ENCODE data around the gene PRPSAP1.

The PRPSAP1 gene

DNA sequence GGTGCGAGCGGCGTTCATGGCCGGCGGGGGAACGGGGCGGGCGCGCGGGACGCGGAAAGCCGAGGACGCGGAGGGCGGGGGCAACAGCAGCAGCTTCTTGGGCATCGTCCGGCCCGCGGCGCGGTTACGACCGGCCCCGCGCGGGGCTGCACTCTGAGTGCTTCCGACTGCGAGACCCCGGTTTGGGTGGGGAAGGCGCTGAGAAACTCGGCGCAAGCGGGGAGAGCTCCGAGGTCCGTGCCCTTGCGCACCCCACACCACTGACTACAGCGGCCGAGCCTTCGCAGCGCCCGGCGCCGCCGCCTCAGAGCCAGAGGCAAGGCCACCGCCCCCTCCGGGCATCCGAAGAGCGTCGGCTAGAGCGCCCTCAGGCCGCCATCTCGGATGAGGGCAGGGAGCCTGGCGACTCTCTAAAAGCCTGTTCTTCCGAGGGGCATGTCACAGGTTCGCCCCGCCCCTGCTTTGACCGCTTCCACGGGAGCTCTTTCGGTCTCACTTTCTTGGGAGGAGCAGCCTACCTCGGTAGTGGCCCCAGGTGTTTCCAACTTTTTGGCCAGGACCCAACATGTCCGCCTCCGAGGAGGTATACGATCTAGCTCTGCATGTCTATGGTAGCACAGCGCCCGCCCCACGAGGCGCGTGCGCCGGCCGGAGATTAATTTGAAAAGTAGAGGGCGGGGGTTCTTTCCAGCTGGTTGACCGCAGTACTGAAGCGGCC is at the start of gene PRPSAP1:
Gene PRPSAP1, minus strand, starts transcription at position 318 of the 718 bp plus-strand sequence. Its CDS starts 213 bp downstream, at position 105.
- peak; percentile 91 for DNase-seq

DNA sequence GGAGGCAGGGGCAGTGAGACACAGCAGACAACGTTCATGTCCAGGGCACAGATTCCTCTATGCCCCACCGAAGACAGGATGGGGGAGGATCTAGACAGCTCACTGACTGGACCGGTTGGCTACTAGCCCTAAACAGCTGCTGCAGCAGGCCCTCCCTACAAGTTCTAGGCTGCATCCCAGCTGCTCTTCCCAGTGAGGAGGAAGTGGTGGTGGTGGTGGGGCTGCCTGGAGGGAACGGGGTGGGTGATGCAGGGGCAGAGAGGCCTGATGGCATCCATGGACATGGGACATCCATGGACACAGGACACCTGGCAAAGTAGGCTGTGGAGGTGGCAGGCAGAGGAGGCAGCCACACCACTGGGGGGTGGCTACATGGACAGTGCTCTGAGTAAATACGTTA is 49.0 kb upstream of the PRPSAP1 start:
- no peak for DNase-seq

- DNase-seq: no peak
Measured at GRCh38 chr17:76399175-76400172, 45.8 kb upstream of the PRPSAP1 start.

- no peak for DNase-seq
Measured at GRCh38 chr17:76398523-76399174, 44.9 kb upstream of the PRPSAP1 start.

GRCh38 chr17:76397687-76398522 is 44.2 kb upstream of the PRPSAP1 start:
- peak; percentile 57 for DNase-seq

- no peak for DNase-seq
Measured at GRCh38 chr17:76397184-76397583, 43.5 kb upstream of the PRPSAP1 start.

DNA sequence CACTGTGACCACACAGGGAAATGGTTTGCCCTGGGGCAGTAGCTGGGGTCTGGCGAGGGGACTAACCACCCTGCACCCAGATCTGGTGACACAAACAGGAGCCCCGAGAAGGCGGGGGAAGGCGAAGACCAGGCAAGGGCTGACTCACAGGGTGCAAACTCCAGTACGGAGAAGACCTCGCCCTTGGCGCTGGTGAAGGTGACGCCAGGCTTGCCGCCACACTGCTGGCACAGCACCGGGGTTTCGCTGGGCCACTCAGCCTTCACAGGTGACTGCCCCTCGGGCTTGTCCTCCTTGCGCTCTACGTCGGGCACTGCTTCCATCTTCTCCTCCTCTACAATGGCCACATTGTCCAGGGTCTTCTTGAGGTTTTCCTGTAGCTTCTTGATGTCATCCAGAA is 42.3 kb upstream of the PRPSAP1 start:
- no peak for DNase-seq

- no peak for DNase-seq
Measured at GRCh38 chr17:76394166-76394565, 40.5 kb upstream of the PRPSAP1 start.

- no peak for DNase-seq
Measured at GRCh38 chr17:76391200-76391715, 37.5 kb upstream of the PRPSAP1 start.

GRCh38 chr17:76390003-76390421 is 36.3 kb upstream of the PRPSAP1 start:
- no peak for DNase-seq

DNA sequence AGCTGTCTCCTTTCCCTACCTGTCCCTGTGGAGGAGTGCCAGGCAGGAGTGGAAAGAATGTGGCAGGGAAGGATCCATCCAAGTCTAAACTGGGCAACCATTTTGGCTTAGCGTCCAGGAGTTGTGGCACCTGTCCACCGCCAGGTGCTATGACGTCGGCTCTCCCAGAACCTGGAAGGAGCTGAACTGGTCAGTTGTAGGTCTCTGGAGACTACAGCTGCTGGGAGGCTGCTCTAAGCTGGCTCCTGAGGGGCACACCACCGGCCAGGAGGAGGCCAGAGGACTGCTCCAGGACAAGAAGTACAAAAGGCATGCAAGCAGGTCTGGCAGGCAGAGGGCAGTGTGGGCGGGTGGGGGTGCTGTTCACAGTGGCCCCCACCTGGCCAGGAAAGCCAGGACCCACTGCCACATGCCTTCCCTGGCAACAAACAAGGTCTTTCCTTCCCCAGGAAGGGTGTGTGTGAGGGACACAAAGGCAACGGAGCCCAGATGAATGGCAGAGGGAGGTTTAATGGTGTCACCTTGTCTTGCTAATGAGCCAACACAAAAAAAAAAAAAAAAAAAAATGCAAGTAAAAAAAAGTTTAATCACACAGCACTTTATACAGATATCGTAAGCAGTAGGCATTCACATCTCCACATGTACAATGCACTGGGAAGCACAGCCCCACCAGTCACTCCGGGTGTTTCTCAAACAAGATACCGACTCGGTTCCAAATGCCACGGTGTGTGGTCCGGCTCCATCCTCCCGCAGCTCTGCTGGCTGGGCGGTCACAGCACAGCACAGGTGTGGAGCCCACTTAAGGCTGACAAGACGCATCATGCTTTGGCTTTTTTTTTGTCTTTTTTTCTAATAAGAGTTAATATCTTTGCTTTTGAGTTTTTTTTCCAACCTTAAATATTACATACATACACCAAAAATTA is 35.5 kb upstream of the PRPSAP1 start:
- no peak for DNase-seq

DNA sequence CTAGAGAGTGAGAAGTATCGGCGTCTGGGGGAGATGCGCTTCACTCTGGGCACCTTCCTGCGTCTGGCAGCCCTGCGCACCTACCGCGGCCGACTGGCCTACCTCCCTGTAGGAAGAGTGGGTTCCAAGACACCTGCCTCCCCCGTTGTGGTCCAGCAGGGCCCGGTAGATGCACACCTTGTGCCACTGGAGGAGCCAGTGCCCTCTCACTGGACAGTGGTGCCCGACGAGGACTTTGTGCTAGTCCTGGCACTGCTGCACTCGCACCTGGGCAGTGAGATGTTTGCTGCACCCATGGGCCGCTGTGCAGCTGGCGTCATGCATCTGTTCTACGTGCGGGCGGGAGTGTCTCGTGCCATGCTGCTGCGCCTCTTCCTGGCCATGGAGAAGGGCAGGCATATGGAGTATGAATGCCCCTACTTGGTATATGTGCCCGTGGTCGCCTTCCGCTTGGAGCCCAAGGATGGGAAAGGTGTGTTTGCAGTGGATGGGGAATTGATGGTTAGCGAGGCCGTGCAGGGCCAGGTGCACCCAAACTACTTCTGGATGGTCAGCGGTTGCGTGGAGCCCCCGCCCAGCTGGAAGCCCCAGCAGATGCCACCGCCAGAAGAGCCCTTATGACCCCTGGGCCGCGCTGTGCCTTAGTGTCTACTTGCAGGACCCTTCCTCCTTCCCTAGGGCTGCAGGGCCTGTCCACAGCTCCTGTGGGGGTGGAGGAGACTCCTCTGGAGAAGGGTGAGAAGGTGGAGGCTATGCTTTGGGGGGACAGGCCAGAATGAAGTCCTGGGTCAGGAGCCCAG is 33.5 kb upstream of the PRPSAP1 start:
- DNase-seq: no peak

DNA sequence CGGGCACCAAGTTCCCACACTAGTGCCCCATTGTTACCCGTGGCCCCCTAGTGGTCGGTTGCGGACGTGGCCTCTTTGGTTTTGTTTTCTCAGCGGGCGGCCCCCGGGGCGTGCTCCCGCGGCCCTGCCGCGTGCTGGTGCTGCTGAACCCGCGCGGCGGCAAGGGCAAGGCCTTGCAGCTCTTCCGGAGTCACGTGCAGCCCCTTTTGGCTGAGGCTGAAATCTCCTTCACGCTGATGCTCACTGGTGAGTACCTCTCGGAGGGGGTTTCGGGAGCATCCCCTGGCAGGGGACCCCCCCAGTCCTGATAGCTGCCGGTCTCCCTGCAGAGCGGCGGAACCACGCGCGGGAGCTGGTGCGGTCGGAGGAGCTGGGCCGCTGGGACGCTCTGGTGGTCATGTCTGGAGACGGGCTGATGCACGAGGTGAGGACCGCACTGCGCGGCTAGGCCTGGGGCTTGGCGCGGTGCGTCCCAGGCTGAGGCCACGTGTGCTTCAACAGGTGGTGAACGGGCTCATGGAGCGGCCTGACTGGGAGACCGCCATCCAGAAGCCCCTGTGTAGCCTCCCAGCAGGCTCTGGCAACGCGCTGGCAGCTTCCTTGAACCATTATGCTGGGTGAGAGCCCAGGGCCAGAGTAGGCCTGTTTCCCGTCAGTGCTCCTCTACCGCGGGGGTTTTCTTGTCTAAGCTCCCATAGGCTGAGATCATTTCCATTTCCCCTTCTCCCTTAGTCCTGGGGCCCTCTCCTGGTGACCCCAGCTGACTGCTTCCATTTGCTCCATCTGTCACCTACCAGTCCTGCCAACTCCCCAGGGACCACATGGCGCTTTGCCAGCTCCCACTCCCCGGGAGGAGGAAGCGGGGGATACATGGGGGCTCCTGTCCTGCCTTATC is 32.4 kb upstream of the PRPSAP1 start:
- peak; percentile 54 for DNase-seq

GRCh38 chr17:76384987-76385891 is 31.5 kb upstream of the PRPSAP1 start:
- DNase-seq: no peak

DNA sequence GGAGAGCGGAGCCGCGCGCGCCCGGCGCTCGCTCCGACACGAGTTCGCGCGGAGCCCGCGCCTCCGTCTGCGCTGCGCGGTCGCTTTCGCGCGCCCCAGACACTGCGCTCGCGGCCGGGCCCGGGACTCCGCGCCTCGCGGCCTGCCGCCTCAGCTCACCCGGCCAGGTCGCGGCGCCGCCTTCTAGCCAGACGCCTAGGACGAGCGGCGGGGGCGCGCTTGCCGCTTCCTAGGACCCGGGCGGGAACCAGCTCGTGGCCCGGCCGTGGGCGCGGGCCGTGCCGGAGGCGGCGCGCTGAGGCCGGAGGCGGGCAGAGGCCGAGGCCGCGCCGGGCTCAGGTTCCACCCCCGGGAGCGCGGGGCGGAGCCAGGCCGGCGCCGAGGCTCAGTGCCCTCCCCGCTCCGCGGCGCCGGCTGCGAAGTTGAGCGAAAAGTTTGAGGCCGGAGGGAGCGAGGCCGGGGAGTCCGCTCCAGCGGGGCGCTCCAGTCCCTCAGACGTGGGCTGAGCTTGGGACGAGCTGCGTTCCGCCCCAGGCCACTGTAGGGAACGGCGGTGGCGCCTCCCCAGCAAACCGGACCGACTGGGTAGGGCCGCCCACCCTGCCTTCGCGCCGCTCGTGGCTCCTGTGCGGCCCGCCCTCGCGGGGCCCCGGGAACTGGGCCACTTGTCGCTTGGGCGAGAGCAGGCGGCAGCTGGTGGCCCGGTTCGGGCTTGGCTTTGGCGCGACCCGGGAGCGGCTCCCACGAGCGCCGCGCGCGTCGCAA is 30.7 kb upstream of the PRPSAP1 start, which contains the start of gene SPHK1:
Gene SPHK1, plus strand, starts transcription at position 388 of the 765 bp plus-strand sequence. CDS start 1,036 bp downstream, outside the sequence.
- peak; percentile 36 for DNase-seq

DNA sequence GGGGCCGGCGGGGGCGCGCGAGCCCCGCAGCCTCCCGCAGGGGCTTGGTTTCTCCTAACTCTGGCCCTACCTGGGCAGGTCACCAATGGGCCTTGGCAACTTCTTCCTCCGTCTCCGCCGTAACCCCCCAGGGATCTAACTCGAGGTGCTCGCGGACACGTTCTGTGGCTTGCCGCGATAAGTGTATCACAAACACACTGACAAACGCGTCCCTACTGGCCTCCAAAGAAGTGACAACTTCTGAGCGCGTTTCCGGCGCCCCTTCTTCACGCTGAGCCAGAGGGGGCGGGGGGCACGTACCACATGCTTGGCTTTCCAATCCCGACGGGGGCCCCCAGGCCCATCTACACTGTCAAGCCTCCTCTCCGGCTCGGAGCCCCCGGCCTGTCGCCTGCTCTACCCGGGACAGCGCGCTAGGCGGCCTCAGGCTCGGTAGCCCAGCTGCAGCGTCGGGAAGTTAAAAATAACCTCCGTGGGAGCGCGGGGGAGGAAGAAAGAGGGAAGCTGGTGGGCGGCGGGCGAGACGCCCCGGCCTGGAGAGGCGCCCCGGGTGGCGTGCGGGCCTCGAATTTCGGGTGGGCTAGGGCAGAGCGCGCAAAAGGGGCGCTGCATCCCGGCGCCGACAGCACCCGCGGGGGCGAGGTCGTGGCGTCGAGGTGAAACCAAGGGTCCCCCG is 30.0 kb upstream of the PRPSAP1 start:
- no peak for DNase-seq
